HG02678 (cell line): ENCODE results near the gene MGAT4A.
"Not testable (repeated sequence)": the region's sequence is repeated elsewhere in the genome, so short reads cannot be mapped to it uniquely, and the experiment has no call there.

ENCODE experiments used
- ATAC-seq: cut with Tn5 transposase; IDR thresholded peaks from one replicate; pipeline ENCODE4 v1.9.1; 2021; ENCODE audit warnings: mild to moderate bottlenecking, moderate library complexity; ENCODE audit not compliant: unreplicated experiment

MGAT4A gene

GRCh38 chr2:98664323-98664722, 66.6 kb downstream of the MGAT4A start:
- ATAC-seq: no peak

DNA sequence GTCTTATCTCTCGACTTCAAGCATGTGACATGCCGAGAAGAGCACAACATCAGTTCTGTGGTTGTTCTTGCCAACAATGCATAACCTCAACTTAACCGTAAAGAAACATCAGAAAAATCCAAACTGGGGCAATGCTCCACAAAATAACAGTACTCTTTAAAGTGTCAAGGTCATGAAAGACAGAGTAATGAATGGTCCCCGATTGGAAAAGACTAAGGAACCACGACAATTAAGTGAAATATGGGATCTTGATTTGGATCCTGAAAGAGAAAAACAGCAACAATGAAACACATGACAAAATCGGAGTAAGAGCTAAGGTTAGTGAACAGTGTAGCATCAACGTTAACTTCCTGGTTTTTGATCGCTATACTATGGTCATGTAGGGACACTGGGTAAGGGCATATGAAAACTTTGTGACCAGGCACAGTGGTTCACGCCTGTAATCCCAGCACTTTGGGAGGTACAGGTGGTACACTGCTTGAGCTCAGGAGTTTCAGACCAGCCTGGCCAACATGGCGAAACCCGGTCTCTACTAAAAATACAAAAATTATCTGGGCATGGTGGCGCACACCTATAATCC, 67.3 kb downstream of the MGAT4A start:
- no peak for ATAC-seq

DNA sequence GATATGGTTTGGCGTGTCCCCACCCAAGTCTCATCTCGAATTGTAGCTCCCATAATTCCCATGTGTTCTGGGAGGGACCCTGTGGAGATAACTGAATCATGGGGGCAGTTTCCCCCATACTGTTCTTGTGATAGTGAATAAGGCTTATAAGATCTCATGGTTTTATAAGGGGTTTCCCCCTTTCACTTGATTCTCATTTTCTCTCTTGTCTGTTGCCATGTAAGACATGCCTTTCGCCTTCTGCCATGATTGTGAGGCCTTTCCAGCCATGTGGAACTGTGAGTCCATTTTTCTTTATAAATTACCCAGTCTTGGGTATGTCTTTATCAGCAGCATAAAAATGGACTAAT, 71.5 kb downstream of the MGAT4A start:
- ATAC-seq: not testable (repeated sequence)

- ATAC-seq: no peak
These were observed 72.0 kb downstream of the MGAT4A start for GRCh38 chr2:98658816-98659490.

- ATAC-seq: no peak
These were observed 74.1 kb downstream of the MGAT4A start for GRCh38 chr2:98656800-98657199.

DNA sequence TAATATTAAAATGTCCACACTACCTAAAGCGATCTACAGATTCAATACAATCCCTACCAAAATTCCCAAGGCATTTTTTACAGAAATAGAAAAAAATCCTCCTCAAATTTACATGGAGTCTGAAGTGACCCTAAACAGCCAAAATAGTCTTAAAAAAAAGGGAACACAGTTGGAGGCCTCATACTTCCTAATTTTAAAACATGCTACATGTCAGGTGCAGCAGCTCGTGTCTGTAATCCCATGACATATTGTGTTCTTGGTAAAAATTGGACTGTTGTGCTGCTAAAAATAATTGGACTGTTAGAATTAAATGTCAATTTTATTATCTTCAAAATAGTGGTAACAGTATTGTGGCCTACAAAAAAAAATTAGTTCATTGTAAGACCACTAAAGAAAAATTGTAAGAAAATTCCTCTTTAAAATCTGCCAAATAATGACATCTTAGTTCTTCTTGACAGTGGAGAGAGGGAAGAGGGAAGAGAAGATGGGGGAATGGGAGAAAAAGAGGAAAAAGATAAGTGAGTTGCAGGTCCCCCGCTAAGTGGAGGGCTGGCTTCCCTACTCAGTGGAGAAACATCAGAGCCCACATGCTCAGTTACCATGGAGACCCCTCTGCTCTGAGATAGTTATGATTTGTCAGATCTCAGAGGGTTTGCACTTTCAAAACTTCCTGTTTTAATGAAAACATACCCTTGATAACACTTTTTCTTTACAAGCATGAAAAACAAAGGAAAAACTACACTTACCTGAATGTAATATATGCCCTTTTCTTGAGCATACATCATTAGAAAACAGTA, 76.0 kb downstream of the MGAT4A start:
- no peak for ATAC-seq

DNA sequence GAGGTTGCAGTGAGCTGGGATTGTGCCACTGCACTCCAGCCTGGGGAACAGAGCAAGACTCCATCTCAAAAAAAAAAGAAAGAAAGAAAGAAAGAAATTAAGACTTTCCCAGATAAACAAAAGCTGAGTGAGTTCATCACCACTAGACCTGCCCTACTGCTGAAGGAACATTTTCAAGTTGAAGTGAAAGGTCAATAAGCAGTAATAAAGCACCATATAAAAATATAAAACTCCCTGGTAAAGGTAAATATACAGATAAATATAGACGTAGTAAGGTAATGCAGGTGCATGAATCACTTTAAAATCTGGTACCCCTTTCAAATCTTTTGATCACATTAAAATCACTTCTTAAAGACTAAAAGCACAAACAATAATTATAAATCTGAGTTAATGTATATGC, 79.9 kb downstream of the MGAT4A start:
- ATAC-seq: no peak

DNA sequence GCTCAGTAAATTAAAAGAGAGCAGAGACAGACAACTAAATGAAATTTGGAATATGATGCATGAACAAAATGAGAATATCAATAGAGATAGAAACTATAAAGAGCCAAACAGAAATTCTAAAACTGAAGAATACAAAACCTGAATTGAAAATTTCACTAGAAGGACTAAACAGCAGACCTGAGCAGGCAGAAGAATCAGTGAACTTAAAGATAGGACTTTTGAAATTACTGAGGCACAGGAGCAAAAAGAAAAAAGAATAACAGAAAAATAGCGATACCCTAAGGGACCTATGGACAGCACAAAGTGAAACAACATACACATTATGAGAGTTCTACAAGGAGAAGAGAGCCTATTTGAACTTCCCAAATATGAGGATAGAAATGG, 80.9 kb downstream of the MGAT4A start:
- no peak for ATAC-seq

- peak; percentile 66 for ATAC-seq
These were observed 81.6 kb downstream of the MGAT4A start for GRCh38 chr2:98649135-98649991.

DNA sequence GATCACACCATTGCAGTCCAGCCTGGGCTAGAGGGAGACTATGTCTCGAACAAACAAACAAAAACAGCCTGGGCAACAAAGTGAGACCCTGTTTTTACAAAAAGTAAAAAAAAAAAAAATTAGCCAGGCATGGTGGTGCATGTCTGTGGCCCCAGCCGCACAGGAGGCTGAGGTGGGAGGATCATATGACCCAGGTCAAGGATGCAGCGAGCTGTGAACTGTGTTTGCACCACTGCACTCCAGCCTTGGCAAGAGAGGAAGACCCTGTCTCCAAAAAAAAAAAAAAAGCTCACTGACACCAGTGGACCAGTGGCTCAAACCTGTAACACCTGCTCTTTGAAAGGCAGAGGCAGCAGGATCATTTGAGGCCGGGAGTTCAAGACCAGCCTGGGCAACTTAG, 82.5 kb downstream of the MGAT4A start:
- ATAC-seq: no peak

DNA sequence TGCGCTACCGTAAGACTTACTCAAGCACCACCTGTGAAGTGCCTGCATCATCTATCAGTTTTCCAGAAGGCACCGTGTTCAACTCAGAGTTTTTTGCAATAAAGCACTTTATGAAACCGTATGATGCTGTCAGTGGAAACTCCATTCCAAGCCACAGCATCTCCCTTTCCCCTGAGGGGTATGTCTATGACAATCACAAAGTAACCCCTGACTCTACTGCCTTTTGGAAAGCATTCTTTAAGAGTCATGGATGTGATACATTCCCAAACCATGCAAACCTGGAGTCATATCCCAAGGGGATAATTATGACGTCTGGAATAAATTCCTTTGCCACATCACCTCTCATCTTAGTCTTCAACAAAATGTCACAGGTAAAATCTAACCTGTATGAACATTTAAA, 83.3 kb downstream of the MGAT4A start:
- ATAC-seq: no peak

GRCh38 chr2:98643496-98644100, 87.3 kb downstream of the MGAT4A start:
- no peak for ATAC-seq

GRCh38 chr2:98637401-98638147, 93.4 kb downstream of the MGAT4A start:
- ATAC-seq: no peak

DNA sequence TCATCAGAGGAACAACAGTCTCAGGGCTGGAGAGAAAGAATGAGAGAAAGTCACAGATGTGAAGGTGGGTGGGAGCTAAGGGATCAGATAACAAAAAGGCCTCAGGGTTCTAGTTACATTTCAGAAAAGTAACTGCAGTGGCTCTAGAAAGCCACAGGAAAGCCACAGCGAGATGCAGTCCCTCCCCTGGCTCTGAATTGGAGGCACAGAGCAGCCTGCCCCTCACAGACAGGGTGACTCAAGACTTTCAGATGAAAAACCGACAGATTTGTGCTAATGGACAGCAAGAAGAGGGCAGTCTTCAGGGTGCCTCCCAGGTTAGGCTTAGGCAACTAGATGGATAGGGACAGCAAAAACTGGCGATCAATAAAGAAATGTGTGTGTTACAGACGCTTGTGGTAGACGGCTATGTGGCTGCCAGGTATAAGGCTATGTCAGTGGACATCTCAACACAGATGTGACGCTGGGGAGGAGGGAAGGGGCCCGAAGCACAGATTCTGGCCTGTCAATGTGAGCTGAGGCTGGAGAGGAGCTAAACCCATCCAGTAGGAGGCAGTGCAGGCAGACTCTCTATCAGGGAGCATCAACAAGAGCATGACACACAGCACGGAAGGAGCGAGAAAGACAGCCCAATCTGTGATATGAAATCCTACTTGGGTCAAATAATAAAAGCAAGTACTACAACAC, 96.4 kb downstream of the MGAT4A start:
- ATAC-seq: no peak

GRCh38 chr2:98632351-98632750, 98.6 kb downstream of the MGAT4A start:
- no peak for ATAC-seq

GRCh38 chr2:98623657-98624056, 107.3 kb downstream of the MGAT4A start:
- no peak for ATAC-seq

- ATAC-seq: no peak
These were observed 113.8 kb downstream of the MGAT4A start for GRCh38 chr2:98617149-98617548.

GRCh38 chr2:98615481-98615880, 115.5 kb downstream of the MGAT4A start:
- no peak for ATAC-seq

GRCh38 chr2:98614024-98614739, 116.8 kb downstream of the MGAT4A start:
- no peak for ATAC-seq
